Tibial artery (tissue), 4 donors: ENCODE results near the gene XRCC3.
A peak's percentile ranks its signal among the peaks of the same experiment; 100 is the strongest.

Experiments used
- DNase-seq, 2 donors: peaks; one replicate each; pipeline ENCODE4 v3.0.0-alpha.2; 2019
- H3K27ac ChIP-seq, 2 donors: fragments of 200-600 bp; sonication (generic) in 1 of 2; 1 replicate in 1 of 2; 2 replicates in 1 of 2; pipeline ENCODE4 v1.5.1; 2018 to 2019; ENCODE audit warnings: mild to moderate bottlenecking in 1 of 2
- H3K27me3 ChIP-seq, 2 donors: fragments of 200-600 bp; sonication (generic) in 1 of 2; one replicate each; pipeline versions ENCODE4 v1.5.1 to v1.6.0; 2016 to 2019
- H3K36me3 ChIP-seq, 3 donors: fragments of 200-600 bp; sonication (generic) in 2 of 3; one replicate each; pipeline ENCODE4 v1.5.1; 2016 to 2019; ENCODE audit warnings: mild to moderate bottlenecking in 2 of 3
- H3K4me1 ChIP-seq, 4 donors: fragments of 200-600 bp; sonication (generic) in 2 of 4; 1 replicate in 3 of 4; 2 replicates in 1 of 4; pipeline ENCODE4 v1.5.1; 2016 to 2019
- H3K4me3 ChIP-seq, 2 donors: fragments of 200-600 bp; sonication (generic) in 1 of 2; 1 replicate in 1 of 2; 2 replicates in 1 of 2; pipeline ENCODE4 v1.5.1; 2018 to 2019; ENCODE audit warnings: mild to moderate bottlenecking in 2 of 2
- H3K9me3 ChIP-seq, 3 donors: fragments of 200-600 bp; sonication (generic) in 1 of 3; one replicate each; pipeline ENCODE4 v1.5.1; 2016 to 2019
- CTCF ChIP-seq, 2 experiments: fragments of 200-600 bp in 1 of 2; fragments of 450-650 bp in 1 of 2; IDR thresholded peaks; one replicate each; pipeline ENCODE4 v1.5.1; 2017 to 2019; ENCODE audit warnings: antibody characterized with exemption in 2 of 2, mild to moderate bottlenecking in 1 of 2, moderate library complexity in 1 of 2
- intact Hi-C: fragments of 100-400 bp; cut with DNase I; formaldehyde crosslinking; loops from one replicate; pipeline ENCODE4 v1.15.0; 2023; ENCODE audit warnings: low total_unique reads

Gene XRCC3

GRCh38 chr14:103684871-103685270, 30.4 kb downstream of the XRCC3 start:
- Histone ChIP-seq H3K9me3 (no peaks in the 10 kb centered on the region), H3K4me1 (peaks cover 0 to 40% (median 19%) of the 10 kb centered on the region in 4 donors), H3K36me3 (peaks cover 62 to 94% (median 88%) of the 10 kb centered on the region in 3 donors), H3K27me3 (no peaks in the 10 kb centered on the region), H3K27ac (no peak overlapping the region), H3K4me3 (no peak overlapping the region)
- intact Hi-C loops = no loop called here
- no peak for TF ChIP-seq CTCF (IDR thresholded peaks at IDR 0.05)
- no peak for DNase-seq

- intact Hi-C loops = no loop called here
- no peaks in the 10 kb centered on the region for H3K9me3 ChIP-seq
- H3K4me3 ChIP-seq = no peak overlapping the region
- TF ChIP-seq CTCF (IDR thresholded peaks at IDR 0.05) = no peak
- no peak for DNase-seq
- H3K27ac ChIP-seq = no peak overlapping the region
- peaks cover 0 to 40% (median 21%) of the 10 kb centered on the region in 4 donors for H3K4me1 ChIP-seq
- H3K36me3 ChIP-seq = peaks cover 62 to 94% (median 91%) of the 10 kb centered on the region in 3 donors
- no peaks in the 10 kb centered on the region for H3K27me3 ChIP-seq
Measured at GRCh38 chr14:103684471-103684870, 30.8 kb downstream of the XRCC3 start.

- no peak overlapping the region for H3K27ac ChIP-seq
- H3K4me3 ChIP-seq = no peak overlapping the region
- no peaks in the 10 kb centered on the region for H3K27me3 ChIP-seq
- no peaks in the 10 kb centered on the region for H3K9me3 ChIP-seq
- intact Hi-C loops = no loop called here
- TF ChIP-seq CTCF (IDR thresholded peaks at IDR 0.05) = no peak
- H3K36me3 ChIP-seq = peaks cover 70 to 96% (median 93%) of the 10 kb centered on the region in 3 donors
- no peak for DNase-seq
- H3K4me1 ChIP-seq = peaks cover 0 to 36% (median 14%) of the 10 kb centered on the region in 4 donors
Measured at GRCh38 chr14:103683139-103683538, 32.1 kb downstream of the XRCC3 start.

- DNase-seq = no peak
- peaks cover 83 to 100% (median 97%) of the 10 kb centered on the region in 3 donors for H3K36me3 ChIP-seq
Measured at GRCh38 chr14:103680491-103681231, 34.6 kb downstream of the XRCC3 start.

GRCh38 chr14:103679351-103679750, 35.9 kb downstream of the XRCC3 start:
- TF ChIP-seq CTCF (IDR thresholded peaks at IDR 0.05) = peak; percentile 10 to 17
- DNase-seq = peak in 1 of 2 donors; percentile 47

More at GRCh38 chr14:103680491-103681231, 34.6 kb downstream of the XRCC3 start:
- peak overlapping the region; percentile 26 to 59 for H3K27ac ChIP-seq
- H3K27me3 ChIP-seq = no peaks in the 10 kb centered on the region
- H3K9me3 ChIP-seq = no peaks in the 10 kb centered on the region
- intact Hi-C loops = no loop called here
- no peak overlapping the region for H3K4me3 ChIP-seq
- no peak for TF ChIP-seq CTCF (IDR thresholded peaks at IDR 0.05)
- peaks cover 0 to 18% (median 10%) of the 10 kb centered on the region in 4 donors for H3K4me1 ChIP-seq

More at GRCh38 chr14:103679351-103679750, 35.9 kb downstream of the XRCC3 start:
- Histone ChIP-seq H3K4me3 (no peak overlapping the region), H3K9me3 (no peaks in the 10 kb centered on the region), H3K36me3 (peaks cover 83 to 100% (median 97%) of the 10 kb centered on the region in 3 donors), H3K4me1 (peaks cover 0 to 18% (median 10%) of the 10 kb centered on the region in 4 donors), H3K27me3 (no peaks in the 10 kb centered on the region), H3K27ac (peak overlapping the region; percentile 26 to 59)
- intact Hi-C loops = no loop called here
